KMS-11 (cell line): Measurements from ENCODE around the gene SSC4D.
"Not testable (repeated sequence)": the region's sequence is repeated elsewhere in the genome, so short reads cannot be mapped to it uniquely, and the experiment has no call there.

Experiments
- H2AFZ ChIP-seq: fragments of 200-600 bp; sonication (generic); 2 replicates; pipeline ENCODE4 v1.6.1; 2016; ENCODE audit warnings: antibody characterized with exemption, mixed run types, low read depth
- H3K27ac ChIP-seq: fragments of 200-600 bp; sonication (generic); 2 replicates; pipeline ENCODE4 v1.6.1; 2016; ENCODE audit warnings: mild to moderate bottlenecking, mixed run types
- H3K27me3 ChIP-seq: fragments of 200-600 bp; sonication (generic); 2 replicates; pipeline ENCODE4 v1.6.1; 2017; ENCODE audit warnings: mild to moderate bottlenecking, low read depth, mixed run types, moderate library complexity; ENCODE audit not compliant: insufficient read depth
- H3K36me3 ChIP-seq: fragments of 200-600 bp; sonication (generic); 2 replicates; pipeline ENCODE4 v1.6.1; 2017; ENCODE audit warnings: mild to moderate bottlenecking, mixed run types; ENCODE audit not compliant: insufficient read depth
- H3K4me1 ChIP-seq: fragments of 200-600 bp; sonication (generic); 2 replicates; pipeline ENCODE4 v1.6.1; 2016; ENCODE audit warnings: mild to moderate bottlenecking, low read depth, mixed run types; ENCODE audit not compliant: poor library complexity, severe bottlenecking
- H3K4me2 ChIP-seq: fragments of 200-600 bp; sonication (generic); 2 replicates; pipeline ENCODE4 v1.7.0; 2016; ENCODE audit warnings: mild to moderate bottlenecking, mixed run types
- H3K4me3 ChIP-seq: fragments of 200-600 bp; sonication (generic); IDR thresholded peaks from 2 replicates; pipeline ENCODE4 v1.6.1; 2017; ENCODE audit warnings: low read depth, low read length, mixed read lengths; ENCODE audit not compliant: insufficient read depth
- H3K79me2 ChIP-seq: fragments of 200-600 bp; sonication (generic); 2 replicates; pipeline ENCODE4 v1.6.1; 2016; ENCODE audit warnings: low read depth, mixed run types; ENCODE audit not compliant: insufficient read depth
- H3K9ac ChIP-seq: fragments of 200-600 bp; sonication (generic); 2 replicates; pipeline ENCODE4 v1.6.1; 2016; ENCODE audit warnings: mild to moderate bottlenecking, mixed run types
- H4K20me1 ChIP-seq: fragments of 200-600 bp; sonication (generic); 2 replicates; pipeline ENCODE4 v1.6.1; 2016; ENCODE audit warnings: mild to moderate bottlenecking, mixed run types; ENCODE audit not compliant: insufficient read depth
- TF ChIP-seq, protein P1 (sequence below): fragments of 200-600 bp; sonication (generic); conservative IDR thresholded peaks from 2 replicates; pipeline ENCODE4 v1.6.1; 2017; ENCODE audit warnings: low read depth, mild to moderate bottlenecking, antibody characterized with exemption, low read length, moderate library complexity, mixed read lengths

Gene SSC4D

DNA sequence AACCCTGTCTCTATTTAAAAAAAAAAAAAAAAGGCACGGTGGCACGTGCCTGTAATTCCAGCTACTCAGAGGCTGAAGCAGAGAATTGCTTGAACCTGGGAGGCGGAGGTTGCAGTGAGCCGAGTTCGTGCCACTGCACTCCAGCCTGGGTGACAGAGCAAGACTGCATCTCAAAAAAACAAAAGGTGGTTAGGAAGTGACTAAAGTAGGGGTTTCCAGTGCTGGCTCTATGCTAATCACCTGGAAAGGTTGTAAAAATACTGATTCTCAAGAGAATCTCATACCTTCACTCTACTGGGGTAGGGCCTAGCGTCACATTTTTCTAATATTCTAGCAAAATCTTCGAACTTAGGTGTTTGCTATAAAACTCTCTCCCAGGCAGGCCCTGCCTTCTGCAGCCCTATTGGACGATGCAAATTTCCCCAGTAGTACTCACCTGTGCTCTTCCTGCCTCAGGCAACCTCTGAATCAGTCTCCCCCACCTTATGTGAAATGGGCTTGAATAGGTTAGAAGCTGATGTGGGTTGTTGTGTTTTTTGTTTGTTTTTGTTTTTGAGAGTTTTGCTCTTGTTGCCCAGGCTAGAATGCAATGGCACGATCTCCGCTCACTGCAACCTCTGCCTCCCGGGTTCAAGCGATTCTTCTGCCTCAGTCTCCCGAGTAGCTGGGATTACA is 18.8 kb upstream of the SSC4D start:
- Histone ChIP-seq H3K4me3 (no peak overlapping the region), H3K36me3 (no peaks in the 10 kb centered on the region), H3K79me2 (no peaks in the 10 kb centered on the region), H3K4me1 (peaks cover 57% of the 10 kb centered on the region), H4K20me1 (no peaks in the 10 kb centered on the region), H3K27ac (no peak overlapping the region), H3K4me2 (no peak overlapping the region), H3K27me3 (no peaks in the 10 kb centered on the region), H3K9ac (no peak overlapping the region), H2AFZ (no peak overlapping the region)
- TF ChIP-seq, protein P1, sequence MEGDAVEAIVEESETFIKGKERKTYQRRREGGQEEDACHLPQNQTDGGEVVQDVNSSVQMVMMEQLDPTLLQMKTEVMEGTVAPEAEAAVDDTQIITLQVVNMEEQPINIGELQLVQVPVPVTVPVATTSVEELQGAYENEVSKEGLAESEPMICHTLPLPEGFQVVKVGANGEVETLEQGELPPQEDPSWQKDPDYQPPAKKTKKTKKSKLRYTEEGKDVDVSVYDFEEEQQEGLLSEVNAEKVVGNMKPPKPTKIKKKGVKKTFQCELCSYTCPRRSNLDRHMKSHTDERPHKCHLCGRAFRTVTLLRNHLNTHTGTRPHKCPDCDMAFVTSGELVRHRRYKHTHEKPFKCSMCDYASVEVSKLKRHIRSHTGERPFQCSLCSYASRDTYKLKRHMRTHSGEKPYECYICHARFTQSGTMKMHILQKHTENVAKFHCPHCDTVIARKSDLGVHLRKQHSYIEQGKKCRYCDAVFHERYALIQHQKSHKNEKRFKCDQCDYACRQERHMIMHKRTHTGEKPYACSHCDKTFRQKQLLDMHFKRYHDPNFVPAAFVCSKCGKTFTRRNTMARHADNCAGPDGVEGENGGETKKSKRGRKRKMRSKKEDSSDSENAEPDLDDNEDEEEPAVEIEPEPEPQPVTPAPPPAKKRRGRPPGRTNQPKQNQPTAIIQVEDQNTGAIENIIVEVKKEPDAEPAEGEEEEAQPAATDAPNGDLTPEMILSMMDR, result no peak

- no peak overlapping the region for H3K9ac ChIP-seq
- no peak overlapping the region for H3K4me3 ChIP-seq
- TF ChIP-seq, protein P1, result no peak
- H3K27ac ChIP-seq, result no peak overlapping the region
- no peak overlapping the region for H3K4me2 ChIP-seq
- H3K4me1 ChIP-seq, result peaks cover 56% of the 10 kb centered on the region
- H2AFZ ChIP-seq, result no peak overlapping the region
- no peaks in the 10 kb centered on the region for H3K79me2 ChIP-seq
- no peaks in the 10 kb centered on the region for H3K36me3 ChIP-seq
- H3K27me3 ChIP-seq, result no peaks in the 10 kb centered on the region
- H4K20me1 ChIP-seq, result no peaks in the 10 kb centered on the region
Measured at GRCh38 chr7:76427635-76428034, 18.1 kb upstream of the SSC4D start.

DNA sequence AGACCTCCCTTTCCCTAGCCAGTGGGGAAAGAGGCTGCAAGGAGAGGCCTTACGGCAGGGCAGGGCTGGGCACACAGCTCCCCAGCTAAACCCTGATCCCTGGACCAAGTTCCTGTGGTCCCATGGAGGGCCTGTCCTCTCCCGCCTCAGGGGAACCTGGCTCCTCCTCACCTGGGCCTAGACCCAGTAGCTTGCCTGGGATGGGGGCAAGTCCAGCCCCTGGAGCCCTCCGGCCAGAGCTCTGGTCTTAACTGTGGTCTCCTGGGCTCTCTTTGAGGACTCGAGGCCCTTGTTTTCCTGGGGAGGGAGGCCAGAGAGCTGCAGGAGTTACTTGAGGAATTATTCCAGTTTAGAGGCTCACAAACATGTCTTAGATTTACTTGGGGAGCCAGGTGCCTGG is 16.7 kb upstream of the SSC4D start:
- Histone ChIP-seq H3K4me1 (peaks cover 52% of the 10 kb centered on the region), H3K27me3 (no peaks in the 10 kb centered on the region), H3K4me2 (peak overlapping the region; percentile 66; the same call in 1 of the 2 replicates), H2AFZ (no peak overlapping the region), H3K36me3 (no peaks in the 10 kb centered on the region), H3K79me2 (no peaks in the 10 kb centered on the region), H3K4me3 (no peak overlapping the region), H3K9ac (no peak overlapping the region), H4K20me1 (no peaks in the 10 kb centered on the region), H3K27ac (peak overlapping the region; percentile 75; the same call in 1 of the 2 replicates)
- TF ChIP-seq, protein P1, result no peak

- H3K36me3 ChIP-seq, H4K20me1 ChIP-seq, H3K4me3 ChIP-seq, H3K27me3 ChIP-seq, H3K79me2 ChIP-seq: not testable (repeated sequence)
- H3K9ac ChIP-seq, result peak overlapping the region; percentile 19; the same call in 1 of the 2 replicates
- H3K4me2 ChIP-seq, result peak overlapping the region; percentile 66
- peaks cover 52% of the 10 kb centered on the region for H3K4me1 ChIP-seq
- H2AFZ ChIP-seq, result 0 out of 2 replicates have a peak overlapping the region, but pooled peaks have one; percentile 5
- H3K27ac ChIP-seq, result peak overlapping the region; percentile 75
Measured at GRCh38 chr7:76425558-76425957, 16.1 kb upstream of the SSC4D start.

GRCh38 chr7:76425156-76425555 is 15.7 kb upstream of the SSC4D start:
- Histone ChIP-seq H3K4me1 (peaks cover 52% of the 10 kb centered on the region), H3K4me3 (no peak overlapping the region), H3K27me3 (no peaks in the 10 kb centered on the region), H3K9ac (peak overlapping the region; percentile 19; the same call in 1 of the 2 replicates), H2AFZ (peak overlapping the region; percentile 5; the same call in 1 of the 2 replicates), H3K4me2 (peak overlapping the region; percentile 66), H3K79me2 (no peaks in the 10 kb centered on the region), H3K27ac (peak overlapping the region; percentile 75), H3K36me3 (no peaks in the 10 kb centered on the region), H4K20me1 (no peaks in the 10 kb centered on the region)
- TF ChIP-seq, protein P1, result no peak
